Esophagus muscularis mucosa (tissue), 4 donors: ENCODE measurements around the gene RPIA. TPM values are rescaled to one million over a fixed set of nuclear protein-coding genes. Genes with fewer than 3 reads are reported as not detected.
"Not testable (repeated sequence)": the region's sequence is repeated elsewhere in the genome, so short reads cannot be mapped to it uniquely, and the experiment has no call there.

ENCODE experiments used
- DNase-seq: peaks from one replicate; pipeline ENCODE4 v3.0.0-alpha.2; 2017; ENCODE audit errors: extremely low spot score
- H3K27ac ChIP-seq, 4 donors: fragments of 200-600 bp; sonication (generic); replicated peaks in 1 of 4; 1 replicate in 3 of 4; 2 replicates in 1 of 4; pipeline ENCODE4 v1.5.1; 2016 to 2019; ENCODE audit warnings: mild to moderate bottlenecking in 1 of 4
- H3K27me3 ChIP-seq, 4 donors: fragments of 200-600 bp; sonication (generic); one replicate each; pipeline versions ENCODE4 v1.5.1 to v1.6.0; 2016 to 2019
- H3K36me3 ChIP-seq, 4 donors: fragments of 200-600 bp; sonication (generic); one replicate each; pipeline ENCODE4 v1.5.1; 2016 to 2019
- H3K4me1 ChIP-seq, 4 donors: fragments of 200-600 bp; sonication (generic); one replicate each; pipeline ENCODE4 v1.5.1; 2016 to 2019
- H3K4me3 ChIP-seq, 4 donors: fragments of 200-600 bp; sonication (generic); 1 replicate in 2 of 4; 2 replicates in 2 of 4; pipeline ENCODE4 v1.5.1; 2016 to 2019; ENCODE audit warnings: mild to moderate bottlenecking in 4 of 4, moderate library complexity in 1 of 4
- H3K9me3 ChIP-seq, 4 donors: fragments of 200-600 bp; sonication (generic); 1 replicate in 3 of 4; 2 replicates in 1 of 4; pipeline ENCODE4 v1.5.1; 2016 to 2019
- CTCF ChIP-seq, 3 experiments: fragments of 200-600 bp in 2 of 3; fragments of 450-650 bp in 1 of 3; sonication (generic) in 2 of 3; IDR thresholded peaks; one replicate each; pipeline ENCODE4 v1.5.1; 2017 to 2019; ENCODE audit warnings: antibody characterized with exemption in 3 of 3, mild to moderate bottlenecking in 2 of 3, moderate library complexity in 1 of 3
- EP300 ChIP-seq: sonication (generic); formaldehyde crosslinking; IDR thresholded peaks from one replicate; pipeline ENCODE4 v1.6.1; 2017; ENCODE audit warnings: antibody characterized with exemption
- POLR2A ChIP-seq: fragments of 450-650 bp; IDR thresholded peaks from one replicate; pipeline ENCODE4 v1.6.1; 2017; ENCODE audit warnings: antibody characterized with exemption, moderate library complexity, mild to moderate bottlenecking, low read depth
- POLR2AphosphoS5 ChIP-seq, 2 donors: sonication (generic); formaldehyde crosslinking; IDR thresholded peaks; one replicate each; pipeline ENCODE4 v1.6.1; 2017; ENCODE audit warnings: antibody characterized with exemption in 2 of 2
- WGBS: methylation state at CpG from one replicate; pipeline ENCODE4 v1.1.5; 2018; 5-methylcytosine and 5-hydroxymethylcytosine counted together
- intact Hi-C: fragments of 100-400 bp; cut with DNase I; formaldehyde crosslinking; loops from one replicate; pipeline ENCODE4 v1.15.1; 2023
- total RNA-seq, 4 donors: library from RNA; depleted of rRNA; stranded (reverse); fragments of >200 nt; gene quantifications; one replicate each; pipeline versions ENCODE4 v1.1.0 to v1.2.1, GENCODE V29; 2016

RPIA gene
- total RNA-seq, 4 donors from 2014 or later: 6.6 to 8.6 (median 7.4) TPM

- Histone ChIP-seq H3K4me1 (no peaks in the 10 kb centered on the region), H3K27me3 (no peaks in the 10 kb centered on the region), H3K4me3 (no peak overlapping the region), H3K9me3 (peaks cover 0 to 24% (median 19%) of the 10 kb centered on the region in 4 donors), H3K36me3 (peaks cover 10 to 64% (median 21%) of the 10 kb centered on the region in 4 donors), H3K27ac (no peak overlapping the region)
- TF ChIP-seq EP300 (no peak), CTCF (IDR thresholded peaks at IDR 0.05) (no peak)
- DNase-seq: no peak
- 65% methylated on average over 6 of the region's 6 CpGs for WGBS
- intact Hi-C loops: no loop called here
Observed at GRCh38 chr2:88754585-88755320, 63.3 kb downstream of the RPIA start.

DNA sequence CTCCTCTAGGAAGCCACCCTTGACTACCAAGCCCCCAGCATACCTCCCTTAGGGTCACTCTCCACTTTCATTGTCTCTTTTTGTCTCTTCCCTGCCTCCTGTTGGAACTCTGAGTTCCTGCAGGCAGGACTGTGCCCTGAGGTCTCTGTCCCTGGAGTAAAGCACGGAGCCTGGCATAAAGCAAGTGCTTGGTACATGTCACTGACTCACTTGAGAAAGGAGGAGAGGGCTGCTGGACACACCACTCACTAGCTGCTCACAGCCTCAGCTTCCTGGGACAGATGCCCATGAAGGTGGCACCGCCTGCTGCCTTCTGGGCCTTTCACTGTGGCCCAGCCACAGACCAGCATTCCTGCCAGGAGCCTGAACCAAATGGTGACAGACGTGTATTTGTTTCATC is 64.4 kb downstream of the RPIA start:
- peaks cover 6 to 53% (median 13%) of the 10 kb centered on the region in 4 donors for H3K36me3 ChIP-seq
- no peaks in the 10 kb centered on the region for H3K27me3 ChIP-seq
- 97% methylated on average over 3 of the region's 3 CpGs for WGBS
- DNase-seq: no peak
- no peak overlapping the region for H3K27ac ChIP-seq
- no peaks in the 10 kb centered on the region for H3K4me1 ChIP-seq
- intact Hi-C loops: no loop called here
- peaks cover 0 to 24% (median 21%) of the 10 kb centered on the region in 4 donors for H3K9me3 ChIP-seq
- no peak overlapping the region for H3K4me3 ChIP-seq
- TF ChIP-seq POLR2A: no peak
- TF ChIP-seq CTCF (IDR thresholded peaks at IDR 0.05): no peak
- no peak for TF ChIP-seq EP300
- no peak for TF ChIP-seq POLR2AphosphoS5 (IDR thresholded peaks at IDR 0.05)

DNA sequence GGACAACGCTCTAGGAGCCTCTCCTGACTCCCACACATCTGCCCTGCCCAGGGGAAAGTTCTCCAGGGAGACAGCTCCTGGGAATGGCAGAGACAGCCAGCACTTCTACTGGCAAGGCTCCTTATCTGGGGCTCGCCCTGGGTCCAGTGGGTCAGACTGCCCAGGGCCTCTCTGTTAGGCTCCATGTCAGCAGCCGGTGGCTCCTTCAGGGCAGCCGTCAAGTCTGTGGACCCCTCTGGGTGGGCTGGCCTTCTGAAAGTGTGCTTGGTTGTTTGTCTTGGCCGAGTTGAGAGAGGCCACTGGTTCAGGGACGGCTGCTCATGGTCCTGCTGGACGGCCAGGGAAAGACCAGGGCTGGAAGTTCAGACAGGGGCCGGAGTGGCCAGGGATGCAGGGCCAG is 65.6 kb downstream of the RPIA start:
- TF ChIP-seq POLR2A: no peak
- no peak for TF ChIP-seq POLR2AphosphoS5 (IDR thresholded peaks at IDR 0.05)
- TF ChIP-seq CTCF (IDR thresholded peaks at IDR 0.05): no peak
- TF ChIP-seq EP300: no peak
- Histone ChIP-seq H3K27ac (no peak overlapping the region), H3K4me3 (no peak overlapping the region), H3K9me3 (peaks cover 0 to 24% (median 21%) of the 10 kb centered on the region in 4 donors), H3K36me3 (peaks cover 0 to 42% (median 3%) of the 10 kb centered on the region in 4 donors), H3K27me3 (no peaks in the 10 kb centered on the region), H3K4me1 (no peaks in the 10 kb centered on the region)
- WGBS: 96% methylated on average over 4 of the region's 8 CpGs
- intact Hi-C loops: no loop called here
- no peak for DNase-seq

DNA sequence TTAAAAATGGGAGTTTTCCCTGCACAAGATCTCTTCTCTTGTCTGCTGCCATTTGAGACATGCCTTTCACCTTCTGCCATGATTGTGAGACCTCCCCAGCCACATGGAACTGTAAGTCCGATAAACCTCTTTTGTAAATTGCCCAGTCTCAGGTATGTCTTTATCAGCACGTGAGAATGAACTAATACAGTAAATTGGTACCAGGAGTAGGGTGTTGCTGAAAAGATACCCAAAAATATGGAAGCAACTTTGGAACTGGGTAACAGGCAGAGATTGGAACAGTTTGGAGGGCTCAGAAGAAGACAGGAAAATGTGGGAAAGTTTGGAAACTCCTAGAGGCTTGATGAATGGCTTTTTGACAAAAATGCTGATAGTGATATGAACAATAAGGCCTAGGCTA is 67.2 kb downstream of the RPIA start:
- WGBS: 93% methylated on average over 2 of the region's 2 CpGs
- intact Hi-C loops: not testable (repeated sequence)
- peaks cover 0 to 25% (median 0%) of the 10 kb centered on the region in 4 donors for H3K36me3 ChIP-seq

DNA sequence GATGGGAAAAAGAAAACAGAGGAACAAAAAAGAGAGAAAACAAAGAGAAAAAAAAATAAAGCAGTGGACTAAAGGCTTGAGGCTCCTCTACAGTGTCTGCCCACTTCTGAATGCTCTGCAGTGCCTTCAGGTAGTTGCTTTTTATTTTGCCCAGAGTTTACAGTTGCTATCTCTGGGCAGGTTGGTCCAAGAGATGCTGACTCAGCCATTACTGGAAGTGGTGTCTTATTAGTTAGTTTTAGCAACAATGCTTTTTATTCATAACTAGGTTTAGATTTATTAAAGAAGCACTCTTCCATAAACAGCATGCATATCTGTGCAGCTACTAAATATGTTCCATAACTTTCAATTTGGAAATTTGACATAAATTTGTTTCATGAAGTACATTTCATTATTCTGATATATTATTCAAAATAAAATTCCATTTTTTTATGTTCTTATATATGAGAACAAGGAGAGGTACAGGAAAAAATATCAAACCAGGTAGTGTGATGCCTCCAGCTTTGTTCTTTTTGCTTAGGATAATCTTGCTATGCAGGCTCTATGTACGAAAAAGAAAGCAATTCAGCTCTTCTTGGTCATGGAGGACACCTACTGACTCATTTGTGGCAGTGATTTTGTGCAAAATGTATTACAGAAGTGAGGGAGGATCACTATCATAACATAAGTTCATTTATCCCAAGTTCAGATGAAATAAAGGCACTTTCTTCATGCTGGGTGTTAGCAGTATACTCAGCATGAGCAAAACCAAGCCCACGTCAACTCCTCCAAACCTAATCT is 69.5 kb downstream of the RPIA start:
- Histone ChIP-seq H3K4me1 (peaks cover 10 to 16% (median 15%) of the 10 kb centered on the region in 4 donors), H3K27ac (no peak overlapping the region), H3K36me3 (peaks cover 0 to 2% (median 0%) of the 10 kb centered on the region in 4 donors), H3K27me3 (peaks cover 0 to 27% (median 20%) of the 10 kb centered on the region in 4 donors), H3K9me3 (peaks cover 0 to 24% (median 21%) of the 10 kb centered on the region in 4 donors), H3K4me3 (no peak overlapping the region)
- TF ChIP-seq POLR2AphosphoS5 (IDR thresholded peaks at IDR 0.05): no peak
- no peak for TF ChIP-seq EP300
- no peak for TF ChIP-seq POLR2A
- TF ChIP-seq CTCF (IDR thresholded peaks at IDR 0.05): no peak
- DNase-seq: no peak
- intact Hi-C loops: no loop called here
- 63% methylated on average over 2 of the region's 2 CpGs for WGBS

More for the DNA sequence above, 67.2 kb downstream of the RPIA start:
- DNase-seq, H3K4me1 ChIP-seq, H3K27ac ChIP-seq, H3K27me3 ChIP-seq, H3K4me3 ChIP-seq: not testable (repeated sequence)
- peaks cover 0 to 24% (median 21%) of the 10 kb centered on the region in 4 donors for H3K9me3 ChIP-seq
